ENCODE data around the gene KRT12.

KRT12 gene

DNA sequence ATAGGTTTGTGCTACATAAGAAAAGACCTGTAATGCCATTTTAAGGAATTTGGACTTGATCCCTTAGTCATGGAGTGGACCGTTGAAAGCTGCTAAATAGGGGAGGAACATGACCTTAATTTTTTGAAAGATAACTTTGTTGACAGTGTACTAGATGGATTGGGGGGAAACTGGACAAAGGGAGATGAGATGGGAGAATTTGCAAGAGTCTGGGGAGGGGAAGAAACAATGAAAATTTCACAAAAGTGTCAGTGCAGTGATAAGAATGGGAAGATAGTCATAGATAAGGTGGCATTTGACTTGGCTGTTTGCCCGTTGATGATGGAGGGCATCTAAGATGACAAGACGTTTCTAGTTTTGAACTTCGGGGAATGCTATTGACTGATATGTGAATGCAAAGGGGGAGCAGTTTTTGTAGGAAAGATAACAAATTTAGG lies 22.3 kb downstream of the KRT12 start:
- H3K4me3 ChIP-seq (ENCODE audit: low read depth, low read length), result no peak overlapping the region
- TF ChIP-seq, protein P1, sequence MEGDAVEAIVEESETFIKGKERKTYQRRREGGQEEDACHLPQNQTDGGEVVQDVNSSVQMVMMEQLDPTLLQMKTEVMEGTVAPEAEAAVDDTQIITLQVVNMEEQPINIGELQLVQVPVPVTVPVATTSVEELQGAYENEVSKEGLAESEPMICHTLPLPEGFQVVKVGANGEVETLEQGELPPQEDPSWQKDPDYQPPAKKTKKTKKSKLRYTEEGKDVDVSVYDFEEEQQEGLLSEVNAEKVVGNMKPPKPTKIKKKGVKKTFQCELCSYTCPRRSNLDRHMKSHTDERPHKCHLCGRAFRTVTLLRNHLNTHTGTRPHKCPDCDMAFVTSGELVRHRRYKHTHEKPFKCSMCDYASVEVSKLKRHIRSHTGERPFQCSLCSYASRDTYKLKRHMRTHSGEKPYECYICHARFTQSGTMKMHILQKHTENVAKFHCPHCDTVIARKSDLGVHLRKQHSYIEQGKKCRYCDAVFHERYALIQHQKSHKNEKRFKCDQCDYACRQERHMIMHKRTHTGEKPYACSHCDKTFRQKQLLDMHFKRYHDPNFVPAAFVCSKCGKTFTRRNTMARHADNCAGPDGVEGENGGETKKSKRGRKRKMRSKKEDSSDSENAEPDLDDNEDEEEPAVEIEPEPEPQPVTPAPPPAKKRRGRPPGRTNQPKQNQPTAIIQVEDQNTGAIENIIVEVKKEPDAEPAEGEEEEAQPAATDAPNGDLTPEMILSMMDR (IDR thresholded peaks at IDR 0.05; ENCODE audit: low read depth, low read length), result no peak

DNA sequence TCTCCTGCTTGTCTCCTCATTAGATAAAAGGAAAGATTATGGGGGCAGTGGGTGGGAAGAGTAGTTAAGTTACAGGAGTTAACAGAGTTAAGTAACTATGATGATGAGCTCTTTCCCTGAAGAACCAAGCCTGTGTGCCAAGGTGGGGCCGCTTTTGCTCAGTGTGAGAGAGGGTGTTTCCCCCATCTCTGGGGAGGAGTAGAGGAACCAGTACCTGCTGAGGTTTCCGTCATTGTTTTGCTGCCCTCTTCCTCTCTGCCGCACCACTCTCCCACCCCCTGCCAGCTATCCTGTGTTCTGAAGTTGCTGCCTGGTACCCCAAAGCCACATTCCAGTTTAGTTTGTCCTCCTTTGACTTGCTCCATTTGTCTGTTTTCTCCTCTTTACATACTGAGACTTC lies 23.8 kb downstream of the KRT12 start:
- H3K4me3 ChIP-seq (ENCODE audit: low read depth, low read length), result no peak overlapping the region
- TF ChIP-seq, protein P1 (IDR thresholded peaks at IDR 0.05; ENCODE audit: low read depth, low read length), result no peak

DNA sequence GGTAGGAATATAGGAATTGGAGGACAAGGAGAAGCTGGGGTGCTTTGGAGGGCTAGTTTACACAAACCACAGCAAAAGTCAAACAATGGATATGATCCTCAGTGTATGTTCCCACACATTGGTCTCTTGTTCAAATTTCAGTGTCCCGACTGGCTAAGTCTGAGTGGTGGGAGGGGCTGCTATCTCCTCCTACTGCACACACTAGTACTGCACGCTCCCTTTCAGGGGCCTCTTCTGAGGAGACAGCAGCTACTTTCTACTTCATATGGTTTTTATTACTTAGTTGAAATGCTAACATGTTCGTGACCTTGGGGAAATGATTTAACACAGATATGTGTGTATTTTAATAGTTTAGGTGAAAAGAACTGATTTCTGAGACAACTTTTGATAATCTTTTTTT lies 25.8 kb downstream of the KRT12 start:
- TF ChIP-seq, protein P1 (IDR thresholded peaks at IDR 0.05; ENCODE audit: low read depth, low read length), result no peak
- H3K4me3 ChIP-seq (ENCODE audit: low read depth, low read length), result no peak overlapping the region

DNA sequence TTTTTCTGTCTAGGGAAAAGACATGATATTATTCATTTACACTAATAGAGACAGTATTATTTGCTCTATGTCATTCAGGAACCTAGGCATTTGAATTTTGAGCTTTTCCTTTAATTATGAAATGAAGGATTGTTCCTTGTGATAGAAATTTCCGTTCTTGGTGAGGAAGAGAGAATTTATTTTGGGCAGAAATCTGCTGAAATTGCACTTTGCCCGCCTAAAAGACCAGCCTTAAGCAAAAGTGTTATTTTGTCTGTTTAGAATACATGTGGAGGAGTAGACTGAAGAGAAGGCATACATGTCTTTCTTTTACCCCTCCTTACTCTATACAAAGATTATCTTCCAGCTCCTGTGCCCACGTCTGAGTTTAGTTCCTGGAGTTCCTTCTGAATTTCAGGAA lies 27.8 kb downstream of the KRT12 start:
- H3K4me3 ChIP-seq (ENCODE audit: low read depth, low read length), result no peak overlapping the region
- TF ChIP-seq, protein P1 (IDR thresholded peaks at IDR 0.05; ENCODE audit: low read depth, low read length), result no peak

DNA sequence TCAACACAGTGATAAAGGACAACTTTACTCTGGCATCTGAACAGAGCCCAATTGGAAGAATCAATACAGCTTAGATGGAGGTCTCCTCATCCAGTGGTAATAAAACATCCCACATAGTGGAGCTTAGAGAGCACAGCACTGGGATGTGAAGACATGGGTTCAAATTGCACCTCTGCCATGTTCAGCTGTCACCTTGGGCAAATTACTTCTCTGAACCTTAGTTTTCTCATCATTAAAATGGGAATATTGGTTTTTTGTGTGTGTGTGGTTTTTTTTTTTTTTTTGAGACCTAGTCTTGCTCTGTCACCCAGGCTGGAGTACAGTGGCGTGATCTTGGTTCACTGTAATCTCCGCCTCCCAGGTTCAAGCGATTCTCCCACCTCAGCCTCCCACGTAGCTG lies 31.0 kb downstream of the KRT12 start:
- no peak overlapping the region for H3K4me3 ChIP-seq (ENCODE audit: low read depth, low read length)
- TF ChIP-seq, protein P1 (IDR thresholded peaks at IDR 0.05; ENCODE audit: low read depth, low read length), result no peak

DNA sequence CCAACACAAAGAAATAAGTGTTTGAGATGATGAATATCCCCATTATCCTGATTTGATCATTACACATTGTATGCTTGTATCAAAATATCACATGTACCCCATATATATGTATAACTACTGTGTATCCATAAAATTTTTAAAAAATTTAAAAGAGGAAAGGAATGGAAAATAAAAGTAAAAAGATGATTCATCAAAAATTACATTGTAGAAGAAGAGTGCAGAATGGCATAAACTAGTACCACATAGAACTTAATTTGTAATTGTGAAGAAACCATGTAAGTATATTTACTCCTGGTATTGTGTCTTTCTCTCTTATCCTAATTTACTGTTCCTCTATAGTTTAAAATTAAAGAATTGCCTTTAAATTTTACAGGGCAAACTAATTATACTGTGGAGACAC lies 33.1 kb downstream of the KRT12 start:
- TF ChIP-seq, protein P1 (IDR thresholded peaks at IDR 0.05; ENCODE audit: low read depth, low read length), result no peak
- H3K4me3 ChIP-seq (ENCODE audit: low read depth, low read length), result no peak overlapping the region

DNA sequence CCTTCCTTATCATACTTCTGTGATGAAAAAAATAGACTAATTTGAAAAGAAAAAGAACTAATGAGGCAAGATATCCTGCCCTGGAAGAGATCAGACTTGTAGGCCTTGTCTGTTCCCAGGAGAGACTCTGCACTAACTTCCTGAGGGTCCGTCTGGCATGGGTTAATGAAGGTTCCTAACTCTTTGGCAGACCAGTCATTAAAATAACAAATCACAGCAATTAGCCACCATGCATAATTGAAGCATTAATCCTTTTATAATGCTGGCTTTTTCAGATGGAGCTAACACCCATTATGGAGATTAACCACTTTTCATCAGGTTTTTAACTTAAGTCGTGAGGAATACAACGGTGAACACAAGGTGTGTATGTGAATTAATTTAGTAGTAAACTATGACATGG lies 34.2 kb downstream of the KRT12 start:
- TF ChIP-seq, protein P1 (IDR thresholded peaks at IDR 0.05; ENCODE audit: low read depth, low read length), result no peak
- no peak overlapping the region for H3K4me3 ChIP-seq (ENCODE audit: low read depth, low read length)

Measured in WI38 (cell line).